Inferior parietal cortex (tissue), 1 donor: ENCODE data around the gene VDAC2.
A peak's percentile ranks its signal among the peaks of the same experiment; 100 is the strongest.
"Not testable (repeated sequence)": the region's sequence is repeated elsewhere in the genome, so short reads cannot be mapped to it uniquely, and the experiment has no call there.

ENCODE experiments used
- DNase-seq: peaks from one replicate; pipeline ENCODE4 v3.0.0-alpha.2; 2016; ENCODE audit errors: extremely low spot score

VDAC2 gene, protein sequence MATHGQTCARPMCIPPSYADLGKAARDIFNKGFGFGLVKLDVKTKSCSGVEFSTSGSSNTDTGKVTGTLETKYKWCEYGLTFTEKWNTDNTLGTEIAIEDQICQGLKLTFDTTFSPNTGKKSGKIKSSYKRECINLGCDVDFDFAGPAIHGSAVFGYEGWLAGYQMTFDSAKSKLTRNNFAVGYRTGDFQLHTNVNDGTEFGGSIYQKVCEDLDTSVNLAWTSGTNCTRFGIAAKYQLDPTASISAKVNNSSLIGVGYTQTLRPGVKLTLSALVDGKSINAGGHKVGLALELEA

DNA sequence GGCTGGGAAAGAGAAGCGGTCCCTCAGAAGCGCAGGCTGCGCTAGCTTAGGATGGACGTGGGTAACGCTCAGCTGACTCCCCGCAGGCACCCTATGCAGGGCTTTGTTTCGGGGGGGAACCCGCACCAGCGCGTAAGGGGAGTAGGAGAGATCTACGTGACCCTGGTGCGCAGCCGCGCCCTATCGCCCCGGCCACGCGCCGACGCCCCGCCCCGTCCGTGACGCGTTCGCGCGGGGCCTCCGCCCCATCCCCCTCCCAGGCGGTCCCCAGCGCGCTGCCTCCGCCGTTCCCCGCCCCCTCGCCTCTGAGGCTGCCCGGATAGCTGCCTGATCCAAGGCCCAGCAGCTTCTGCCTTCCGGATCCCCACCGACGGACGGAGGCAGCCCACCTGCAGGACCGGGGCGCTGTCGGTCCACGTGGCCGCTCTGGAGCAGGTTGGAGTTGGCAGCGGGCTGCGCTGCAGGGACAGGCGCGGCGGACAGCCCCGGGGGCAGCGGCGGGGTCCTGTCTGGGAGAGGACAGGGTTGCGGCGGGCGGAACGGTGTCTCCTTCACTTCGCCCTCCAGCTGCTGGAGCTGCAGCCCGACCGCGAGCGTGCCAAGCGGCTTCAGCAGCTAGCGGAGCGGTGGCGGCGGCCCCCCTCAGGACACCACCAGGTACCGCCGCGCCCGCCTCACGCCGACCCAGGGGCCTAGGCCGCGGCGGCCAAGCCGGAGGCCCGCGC lies at the start of gene VDAC2:
Gene VDAC2 (plus strand): TSS at position 515 of the 725 bp plus-strand sequence. CDS start 363 bp downstream, outside the sequence.
- DNase-seq: peak; percentile 78

DNA sequence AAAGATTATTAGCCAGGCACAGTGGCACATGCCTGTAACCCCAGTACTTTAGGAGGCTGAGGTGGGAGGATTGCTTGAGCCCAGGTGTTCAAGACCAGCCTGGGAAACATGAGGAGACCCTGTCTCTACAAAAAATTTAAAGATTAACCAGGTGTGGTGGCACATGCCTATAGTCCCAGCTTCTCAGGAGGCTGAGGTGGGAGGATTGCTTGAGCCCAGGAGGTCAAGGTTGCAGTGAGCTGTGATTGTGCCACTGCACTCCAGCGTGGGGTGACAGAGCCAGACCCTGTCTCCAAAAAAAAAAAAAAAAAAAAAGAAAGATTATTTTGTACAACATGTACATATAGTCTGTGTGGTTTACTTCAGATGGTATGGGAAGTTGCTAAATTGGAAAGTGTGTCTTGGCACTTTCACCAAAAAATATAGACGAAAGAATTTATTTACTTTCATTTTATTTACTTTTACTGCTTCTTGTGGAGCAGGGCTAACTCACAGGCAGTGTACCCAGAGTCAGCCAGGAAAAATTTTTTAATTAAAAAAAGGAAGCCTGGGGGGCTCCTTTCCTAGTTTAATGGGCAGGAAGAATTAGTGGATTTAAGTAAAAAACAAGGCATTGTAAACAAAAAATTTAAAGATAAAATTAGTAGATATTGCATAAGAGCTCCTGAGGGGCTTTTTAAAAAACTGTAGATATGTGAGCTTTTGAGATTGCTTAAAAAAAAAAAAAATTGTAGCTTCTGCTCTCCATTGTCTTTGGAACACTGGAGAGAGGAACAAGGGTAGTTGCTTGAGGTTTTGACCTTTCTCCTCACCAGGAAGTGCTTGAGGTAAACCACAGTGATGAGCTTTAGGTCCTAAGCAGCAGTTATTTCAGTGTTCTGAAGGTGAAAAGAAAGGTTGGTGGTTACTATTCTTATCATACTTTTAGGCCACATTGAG lies 44.6 kb upstream of the VDAC2 start:
- DNase-seq: no peak

DNA sequence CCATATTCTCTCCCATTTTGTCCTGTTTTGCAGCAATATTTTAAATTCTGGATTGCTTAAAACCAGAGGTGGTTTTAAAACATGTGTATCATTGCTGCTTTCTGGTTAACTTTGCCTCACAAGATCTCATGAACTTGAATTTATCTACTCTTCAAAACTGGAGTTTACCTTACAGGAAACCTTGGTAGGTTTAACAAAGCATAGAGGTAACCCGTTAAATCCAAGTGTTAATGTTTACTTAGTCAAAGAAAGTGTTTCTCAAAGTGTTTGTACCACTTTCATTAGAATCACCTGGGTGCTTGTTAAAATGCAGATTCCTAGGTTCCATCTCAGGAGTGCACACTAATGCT lies 44.0 kb upstream of the VDAC2 start:
- DNase-seq: no peak

DNA sequence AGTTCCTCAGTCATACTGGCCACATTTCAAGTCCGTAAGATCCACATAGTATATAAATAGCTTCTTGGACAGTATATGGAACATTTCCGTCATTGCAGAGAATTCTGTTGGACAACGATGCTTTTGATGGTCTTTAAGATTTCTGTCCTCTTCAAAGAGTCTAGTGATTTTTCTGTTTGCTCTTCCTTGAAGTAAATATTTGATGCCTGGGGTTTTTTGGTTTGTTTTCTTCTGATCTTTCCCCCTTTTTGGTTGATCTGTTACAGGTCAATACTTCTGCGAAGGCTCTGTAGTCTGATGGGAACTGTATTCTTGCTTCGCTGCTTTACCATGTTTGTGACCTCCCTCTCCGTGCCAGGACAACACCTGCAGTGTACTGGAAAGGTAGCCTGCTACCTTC lies 42.3 kb upstream of the VDAC2 start:
- DNase-seq: no peak

DNA sequence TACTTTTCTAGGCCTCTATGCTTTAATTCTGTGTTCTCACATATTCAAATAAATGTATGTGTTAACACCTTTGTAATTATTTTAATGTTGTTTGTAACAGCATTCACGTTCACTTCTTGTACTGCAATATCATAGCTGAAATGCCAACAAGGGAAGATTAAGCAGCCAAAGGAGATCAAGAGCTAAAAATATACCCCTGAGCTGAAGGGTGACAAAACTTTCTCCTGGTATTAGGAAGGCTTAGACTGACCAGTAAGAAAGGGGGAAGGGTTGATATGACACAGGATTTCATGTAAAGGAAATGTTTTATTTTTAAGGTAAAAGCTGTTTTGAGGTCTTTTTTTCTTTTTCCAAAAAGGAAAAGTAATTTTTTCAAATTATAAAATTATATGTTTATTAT lies 40.4 kb upstream of the VDAC2 start:
- DNase-seq: no peak

DNA sequence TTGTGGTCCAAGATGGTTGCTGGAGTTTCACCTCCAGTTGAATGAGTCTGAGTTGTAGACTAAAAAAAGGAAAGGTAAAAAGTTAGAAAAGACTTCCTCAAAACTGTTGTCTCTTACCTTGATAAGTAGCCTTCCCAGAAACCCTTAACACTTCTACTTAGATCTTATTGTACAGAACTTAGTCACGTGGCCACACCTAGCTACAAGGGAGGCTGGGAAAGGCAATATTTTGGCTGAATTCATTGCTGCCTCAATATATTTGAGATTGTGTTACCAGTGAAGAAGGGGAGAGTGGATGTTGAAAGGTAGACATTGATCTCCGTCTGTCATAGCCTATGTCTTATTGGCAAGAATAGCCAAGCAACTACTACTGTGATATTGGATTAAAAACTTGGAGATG lies 35.5 kb upstream of the VDAC2 start:
- no peak for DNase-seq

DNA sequence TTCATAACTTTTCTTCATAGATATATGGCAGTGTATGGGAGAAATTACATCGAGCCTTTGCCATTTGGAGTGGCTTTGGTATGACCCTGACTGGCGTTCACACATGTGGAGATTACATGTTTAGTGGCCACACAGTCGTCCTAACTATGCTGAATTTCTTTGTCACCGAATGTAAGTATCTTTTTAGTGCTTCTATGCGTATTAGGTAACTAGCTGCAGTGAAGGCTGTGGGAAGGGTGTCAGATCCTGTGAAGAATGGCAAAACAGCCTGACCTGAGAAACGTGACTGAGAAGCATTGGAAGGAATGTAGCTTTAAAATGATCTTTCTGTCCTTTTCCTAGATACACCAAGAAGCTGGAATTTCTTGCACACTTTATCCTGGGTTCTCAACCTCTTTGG lies 34.5 kb upstream of the VDAC2 start:
- DNase-seq: no peak

DNA sequence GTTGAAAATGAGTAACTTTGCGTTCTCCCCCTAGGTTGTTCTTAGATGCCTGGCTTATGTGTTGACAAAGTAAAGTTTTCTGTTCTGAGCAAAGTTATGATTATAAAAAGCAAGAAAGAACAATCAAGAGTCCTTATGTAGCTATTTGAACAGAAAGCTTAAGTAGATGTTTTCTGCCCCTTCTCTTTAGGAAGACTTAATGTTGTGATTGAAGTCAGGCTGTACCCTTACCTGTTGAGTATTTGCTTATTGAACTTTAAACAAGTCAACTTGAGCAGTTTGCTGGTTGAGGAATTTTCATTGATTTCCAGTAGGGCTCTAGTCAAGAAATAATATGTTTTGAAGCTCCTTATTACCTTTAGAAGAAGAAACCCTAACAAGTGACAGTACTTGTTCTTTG lies 33.9 kb upstream of the VDAC2 start:
- no peak for DNase-seq

DNA sequence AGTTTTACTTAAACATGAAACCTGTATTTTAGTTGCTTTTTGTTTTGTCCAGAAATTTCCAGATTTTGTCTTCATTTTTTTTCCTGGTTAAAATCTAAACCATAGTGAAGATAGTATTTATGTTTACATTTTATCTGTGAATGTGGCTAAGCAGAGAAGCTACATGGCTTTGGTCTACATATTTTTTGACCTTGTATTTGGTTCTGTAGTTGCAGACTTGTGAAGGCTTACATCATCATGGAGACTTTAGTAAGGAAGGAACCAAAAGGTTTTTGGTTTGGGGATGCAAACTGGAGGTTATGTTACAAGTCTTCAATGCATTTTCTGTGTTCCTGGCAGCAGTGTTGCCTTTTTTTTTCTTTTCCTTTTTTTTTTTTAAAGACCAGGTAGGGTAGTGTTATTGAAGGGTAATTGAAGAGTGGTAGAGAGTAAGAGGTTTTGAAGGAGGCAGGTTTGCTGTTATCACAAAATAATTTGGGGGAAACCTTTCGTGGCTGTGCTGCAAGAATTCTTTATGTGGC lies 30.9 kb upstream of the VDAC2 start:
- DNase-seq: no peak

DNA sequence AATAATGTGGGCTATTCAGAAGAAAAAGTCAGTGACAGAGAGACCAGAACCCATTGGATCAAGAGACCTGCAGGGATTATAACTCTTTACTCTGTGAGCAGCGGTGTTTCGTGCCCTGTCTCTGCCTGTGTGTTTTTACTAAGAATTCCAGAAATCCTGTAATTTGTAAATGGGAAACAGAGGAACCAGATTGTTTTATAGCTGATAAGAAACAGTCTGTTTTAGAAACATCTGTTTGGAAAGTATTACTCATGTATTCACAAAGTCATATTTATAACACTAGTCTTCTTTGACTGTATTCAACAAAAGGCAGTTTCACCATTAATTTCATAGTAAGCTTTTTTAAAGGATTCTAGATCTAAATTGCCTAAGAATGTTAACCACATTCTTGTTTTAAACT lies 30.0 kb upstream of the VDAC2 start:
- DNase-seq: no peak

DNA sequence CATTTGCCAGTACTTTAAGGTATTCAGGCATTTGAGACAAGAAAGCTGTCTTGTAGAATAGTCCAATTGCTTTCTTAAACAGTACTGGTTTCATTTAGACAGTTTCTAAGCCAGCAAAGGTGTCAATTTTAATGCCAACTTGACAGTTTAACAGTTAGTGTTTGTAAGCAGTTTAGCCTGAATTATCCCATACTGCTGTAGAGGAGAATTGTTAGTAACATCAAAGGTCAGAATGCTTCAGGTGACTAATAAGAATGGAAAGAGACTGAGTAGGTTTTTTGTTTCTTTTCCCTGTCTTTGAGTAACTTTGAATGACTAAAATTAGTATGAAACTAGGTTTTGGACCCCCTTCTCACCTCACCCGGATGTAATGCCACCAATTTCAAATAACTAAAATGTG lies 29.5 kb upstream of the VDAC2 start:
- DNase-seq: no peak

DNA sequence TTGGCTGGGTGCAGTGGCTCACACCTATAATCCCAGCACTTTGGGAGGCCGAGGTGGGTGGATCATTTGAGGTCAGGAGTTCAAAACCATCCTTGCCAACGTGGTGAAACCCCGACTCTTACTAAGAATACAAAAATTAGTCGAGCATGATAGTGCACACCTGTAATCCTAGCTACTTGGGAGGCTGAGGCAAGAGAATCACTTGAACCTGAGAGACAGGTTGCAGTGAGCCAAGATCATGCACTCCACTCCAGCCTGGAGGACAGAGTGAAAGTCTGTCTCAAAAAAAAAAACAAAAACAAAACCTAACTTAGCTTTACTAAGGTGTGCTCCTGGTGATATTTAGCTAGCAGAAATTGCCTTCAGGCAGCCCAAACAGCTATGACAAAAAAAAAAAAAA lies 24.3 kb upstream of the VDAC2 start:
- no peak for DNase-seq

DNA sequence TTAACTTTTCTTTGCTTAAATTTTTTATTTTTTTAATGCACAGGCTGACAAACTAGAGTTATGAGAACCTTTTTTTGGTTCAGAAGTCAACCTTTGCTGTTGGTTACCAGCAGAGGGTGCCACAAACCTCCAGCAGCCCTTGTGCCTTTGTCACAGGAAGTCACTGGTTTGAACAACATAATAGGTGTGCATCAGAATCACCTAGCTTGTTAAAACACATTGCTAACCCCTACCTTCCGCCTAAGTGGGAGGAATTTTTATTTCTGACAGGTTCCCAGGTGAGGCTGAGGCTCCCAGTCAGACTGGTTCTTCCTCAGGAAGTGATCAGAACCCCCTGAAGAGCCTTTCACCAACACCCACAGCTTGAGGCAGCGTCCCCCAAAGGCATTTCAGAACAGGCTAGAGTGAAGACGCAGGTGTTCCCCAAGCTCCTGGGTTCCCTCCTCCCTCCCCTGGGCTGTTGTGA lies 22.6 kb upstream of the VDAC2 start:
- DNase-seq: peak; percentile 62

DNA sequence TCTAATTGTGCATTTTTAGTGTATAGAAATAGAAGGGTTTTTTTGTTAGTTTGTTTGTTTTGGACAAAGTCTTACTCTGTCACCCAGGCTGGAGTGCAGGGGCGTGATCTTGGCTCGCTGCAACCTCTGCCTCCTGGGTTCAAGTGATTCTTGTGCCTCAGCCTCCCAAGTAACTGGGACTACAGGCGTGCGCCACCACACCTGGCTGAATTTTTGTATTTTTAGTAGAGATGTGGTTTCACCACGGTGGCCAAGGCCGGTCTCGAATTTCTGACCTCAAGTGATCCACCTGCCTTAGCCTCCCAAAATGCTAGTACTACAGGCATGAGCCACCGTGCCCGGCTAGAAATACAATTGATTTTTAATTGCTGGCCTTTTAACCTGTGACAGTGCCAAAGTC lies 22.1 kb upstream of the VDAC2 start:
- not testable (repeated sequence) for DNase-seq

DNA sequence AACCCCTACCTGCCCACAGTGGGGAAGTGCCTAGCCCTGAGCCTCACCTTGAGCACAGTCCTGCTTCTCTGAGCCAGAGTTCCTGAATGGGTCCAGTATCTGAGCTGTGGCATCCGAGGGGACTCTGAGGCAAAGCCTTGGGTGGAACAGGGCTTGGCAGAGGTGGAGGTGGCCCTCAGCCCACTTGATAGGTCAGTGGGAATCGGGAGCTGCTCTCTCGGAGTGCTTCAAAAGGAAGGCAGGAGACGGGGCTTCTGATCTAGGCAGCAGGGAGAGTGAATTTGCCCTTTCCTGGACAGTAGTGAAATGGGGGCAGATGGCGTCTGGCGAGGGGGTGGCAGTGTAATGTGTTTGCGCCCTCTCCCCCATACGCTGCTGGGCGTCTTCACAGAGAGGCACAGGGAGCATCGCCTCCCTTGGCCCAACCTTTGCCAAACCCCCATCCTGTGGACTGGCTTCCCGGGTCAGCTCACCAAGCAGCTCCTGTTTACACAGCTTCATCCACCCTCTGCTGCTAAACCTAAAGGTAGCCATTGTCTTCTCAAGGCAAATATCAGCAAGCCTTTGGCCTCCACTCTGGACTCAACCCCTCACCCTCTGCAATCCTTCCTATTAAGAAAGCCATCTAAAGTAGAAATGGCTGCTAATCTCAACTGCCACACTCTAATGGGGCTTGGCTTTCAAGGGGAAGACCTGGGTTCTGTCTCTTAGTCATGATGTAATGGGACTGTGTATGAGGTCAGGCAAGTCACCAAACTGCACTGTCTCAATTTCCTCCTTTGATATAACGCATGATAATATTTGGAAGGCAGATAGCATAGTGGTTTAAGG lies 21.1 kb upstream of the VDAC2 start:
- DNase-seq: no peak

DNA sequence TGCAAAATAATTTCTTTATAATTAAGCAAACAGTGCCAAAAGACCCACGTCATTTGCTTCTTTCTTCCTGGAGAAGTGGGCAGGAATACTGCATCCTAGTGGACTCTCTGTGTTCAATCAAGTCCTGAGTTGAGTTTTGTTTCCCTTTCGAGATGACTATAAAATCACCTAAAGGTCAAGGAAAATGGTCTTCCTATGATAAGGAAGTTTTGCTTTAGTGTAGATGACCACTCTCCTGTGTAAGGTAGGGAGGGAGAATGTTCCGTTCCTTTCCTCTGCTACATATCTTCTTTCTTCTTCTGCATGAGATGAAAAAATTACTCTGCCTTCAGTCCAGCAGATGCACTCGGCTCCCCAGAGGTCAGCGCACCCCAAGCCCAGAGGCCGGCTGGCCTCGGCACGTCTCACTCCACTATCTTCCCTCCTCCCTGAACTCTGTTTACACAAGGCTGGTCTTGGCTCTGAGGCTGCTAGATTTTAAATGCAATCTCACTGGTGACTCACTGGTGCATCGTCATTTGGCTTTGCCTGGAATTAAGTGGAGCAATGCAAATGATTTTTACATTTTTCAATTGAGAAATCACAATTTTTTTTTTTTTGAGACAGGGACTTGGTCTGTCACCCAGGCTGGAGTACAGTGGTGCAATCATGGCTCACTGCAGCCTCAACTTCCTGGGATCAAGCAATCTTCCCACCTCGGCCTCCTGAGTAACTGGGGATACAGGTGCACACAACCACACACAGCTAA lies 18.6 kb upstream of the VDAC2 start:
- DNase-seq: peak; percentile 49

DNA sequence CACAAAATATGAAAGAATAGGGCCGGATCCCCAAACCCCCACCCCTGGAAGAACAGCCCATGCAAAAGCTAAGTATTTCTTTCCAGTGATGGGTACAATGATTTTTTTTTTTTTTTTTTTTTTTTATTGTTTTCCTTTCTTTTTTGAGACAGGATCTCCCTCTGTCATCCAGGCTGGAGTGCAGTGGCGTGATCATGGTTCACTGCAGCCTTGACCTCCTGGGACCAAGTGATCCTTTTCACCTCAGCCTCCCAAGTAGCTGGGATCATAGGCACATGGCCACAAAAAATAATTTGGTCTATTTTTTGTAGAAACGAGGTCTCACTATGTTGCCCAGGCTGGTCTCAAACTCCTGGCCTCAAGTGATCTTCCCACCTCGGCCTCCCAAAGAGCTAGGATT lies 16.0 kb upstream of the VDAC2 start:
- DNase-seq: not testable (repeated sequence)

DNA sequence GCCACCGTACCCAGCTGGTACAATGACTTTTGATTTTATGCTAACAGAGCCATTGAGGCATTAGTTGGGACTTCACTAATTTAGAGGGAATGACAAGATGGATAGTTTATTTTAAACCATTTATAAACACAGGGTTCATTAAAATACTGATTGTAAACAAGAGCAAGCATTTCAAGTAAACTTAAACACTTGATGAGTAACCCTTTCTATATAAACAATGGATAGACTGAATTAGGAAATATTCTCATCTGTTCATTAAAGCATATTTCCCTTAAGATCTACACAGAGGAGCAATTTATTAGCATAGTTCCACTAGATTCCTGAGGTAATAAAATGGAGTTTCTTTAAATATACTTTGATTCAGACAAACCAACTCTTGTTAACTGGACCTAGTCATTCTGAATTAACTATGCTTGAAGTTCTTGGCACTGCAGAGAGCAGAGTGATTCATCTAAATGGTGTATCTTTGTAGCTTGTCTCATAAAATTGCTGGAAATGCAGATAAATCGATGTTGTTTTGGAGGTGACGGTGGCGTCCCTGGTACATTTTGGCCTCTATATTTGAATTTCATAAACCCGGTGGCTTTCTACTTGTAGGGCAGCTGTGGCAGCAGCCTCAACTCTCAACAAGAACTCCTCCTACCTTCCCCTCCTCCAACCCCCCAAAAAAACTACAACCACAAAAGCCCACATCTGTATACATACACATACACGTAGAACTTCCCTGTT lies 15.4 kb upstream of the VDAC2 start:
- no peak for DNase-seq

DNA sequence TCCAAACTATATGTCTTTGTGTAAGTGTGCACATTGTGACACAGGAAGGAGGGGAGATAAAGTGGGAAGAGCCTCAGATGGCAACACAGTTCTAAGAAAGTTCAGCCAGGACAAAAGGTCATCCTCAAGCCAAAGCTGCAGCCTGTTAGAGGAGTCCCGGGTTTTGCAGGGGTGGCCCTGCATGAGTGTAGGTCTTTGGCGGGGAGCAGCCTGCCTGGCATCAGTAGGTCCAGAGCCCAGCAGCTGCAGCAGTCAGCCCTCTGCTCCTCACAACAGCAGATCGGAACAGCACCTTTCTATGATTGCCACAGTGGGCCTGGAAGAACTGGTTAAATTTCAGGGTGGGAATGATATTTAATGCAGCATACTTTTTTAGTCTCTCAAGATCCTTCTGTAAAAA lies 13.5 kb upstream of the VDAC2 start:
- DNase-seq: no peak

DNA sequence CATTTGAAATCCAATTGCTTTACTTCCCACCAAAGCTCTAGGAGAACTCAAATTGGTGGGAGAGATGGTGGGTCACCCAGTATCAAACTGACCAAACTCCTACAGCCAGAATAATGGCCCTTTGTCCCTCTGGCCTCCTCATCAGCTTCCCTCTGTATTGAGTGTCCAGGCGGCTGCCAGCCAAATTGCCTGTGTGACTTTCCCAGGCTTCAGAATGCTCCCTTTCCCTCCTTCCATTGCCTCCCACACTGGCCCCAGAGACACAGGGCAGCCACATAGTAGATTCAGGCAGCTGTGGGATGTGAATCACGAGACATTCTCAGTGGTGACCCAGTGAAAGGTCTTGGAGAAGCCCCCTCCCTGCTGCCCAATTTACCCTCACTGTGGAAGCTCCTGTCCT lies 12.7 kb upstream of the VDAC2 start:
- DNase-seq: no peak
